ENCODE data around the gene PATL2.
"Not testable (repeated sequence)": the region's sequence is repeated elsewhere in the genome, so short reads cannot be mapped to it uniquely, and the experiment has no call there.

PATL2 gene

DNA sequence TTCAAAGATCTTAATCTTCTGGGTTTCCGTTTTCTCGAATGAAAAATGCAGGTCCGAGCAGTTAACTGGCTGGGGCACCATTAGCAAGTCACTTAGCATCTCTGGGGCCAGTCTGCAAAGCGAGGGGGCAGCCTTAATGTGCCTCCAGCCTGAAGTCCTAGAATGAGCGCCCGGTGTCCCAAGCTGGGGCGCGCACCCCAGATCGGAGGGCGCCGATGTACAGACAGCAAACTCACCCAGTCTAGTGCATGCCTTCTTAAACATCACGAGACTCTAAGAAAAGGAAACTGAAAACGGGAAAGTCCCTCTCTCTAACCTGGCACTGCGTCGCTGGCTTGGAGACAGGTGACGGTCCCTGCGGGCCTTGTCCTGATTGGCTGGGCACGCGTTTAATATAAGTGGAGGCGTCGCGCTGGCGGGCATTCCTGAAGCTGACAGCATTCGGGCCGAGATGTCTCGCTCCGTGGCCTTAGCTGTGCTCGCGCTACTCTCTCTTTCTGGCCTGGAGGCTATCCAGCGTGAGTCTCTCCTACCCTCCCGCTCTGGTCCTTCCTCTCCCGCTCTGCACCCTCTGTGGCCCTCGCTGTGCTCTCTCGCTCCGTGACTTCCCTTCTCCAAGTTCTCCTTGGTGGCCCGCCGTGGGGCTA lies at the start of gene PATL2, which contains the start of gene B2M:
TSS of gene PATL2 (minus strand) at position 228 of the 647 bp plus-strand sequence. CDS start 34,833 bp downstream, outside the sequence.
TSS of gene B2M (plus strand) at position 422 of the 647 bp plus-strand sequence. CDS start at position 452, 30 bp downstream.
- peak; percentile 84 for DNase-seq

DNA sequence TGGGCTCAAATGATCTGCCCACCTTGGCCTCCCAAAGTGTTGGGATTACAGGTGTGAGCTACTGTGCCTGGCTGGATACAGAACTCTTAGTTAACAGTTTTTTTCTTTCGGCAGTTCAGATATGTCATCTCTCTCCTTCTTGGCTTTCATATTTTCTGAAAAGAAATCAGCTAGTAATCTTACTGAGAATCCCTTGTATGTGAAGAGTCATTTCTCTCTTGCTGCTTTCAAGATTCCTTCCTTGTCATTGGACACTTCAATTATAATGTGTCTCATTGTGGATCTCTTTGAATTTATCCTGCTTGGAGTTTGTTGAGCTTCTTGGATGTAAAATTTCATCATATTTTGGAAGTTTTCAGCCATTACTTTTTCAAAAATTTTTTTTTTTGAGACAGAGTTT lies 42.2 kb upstream of the PATL2 start:
- no peak for DNase-seq

DNA sequence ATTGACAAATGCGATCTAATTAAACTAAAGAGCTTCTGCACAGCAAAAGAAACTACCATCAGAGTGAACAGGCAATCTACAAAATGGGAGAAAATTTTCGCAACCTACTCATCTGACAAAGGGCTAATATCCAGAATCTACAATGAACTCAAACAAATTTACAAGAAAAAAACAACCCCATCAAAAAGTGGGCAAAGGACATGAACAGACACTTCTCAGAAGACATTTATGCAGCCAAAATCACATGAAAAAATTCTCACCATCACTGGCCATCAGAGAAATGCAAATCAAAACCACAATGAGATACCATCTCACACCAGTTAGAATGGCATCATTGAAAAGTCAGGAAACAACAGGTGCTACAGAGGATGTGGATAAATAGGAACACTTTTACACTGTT lies 32.3 kb upstream of the PATL2 start:
- not testable (repeated sequence) for DNase-seq

DNA sequence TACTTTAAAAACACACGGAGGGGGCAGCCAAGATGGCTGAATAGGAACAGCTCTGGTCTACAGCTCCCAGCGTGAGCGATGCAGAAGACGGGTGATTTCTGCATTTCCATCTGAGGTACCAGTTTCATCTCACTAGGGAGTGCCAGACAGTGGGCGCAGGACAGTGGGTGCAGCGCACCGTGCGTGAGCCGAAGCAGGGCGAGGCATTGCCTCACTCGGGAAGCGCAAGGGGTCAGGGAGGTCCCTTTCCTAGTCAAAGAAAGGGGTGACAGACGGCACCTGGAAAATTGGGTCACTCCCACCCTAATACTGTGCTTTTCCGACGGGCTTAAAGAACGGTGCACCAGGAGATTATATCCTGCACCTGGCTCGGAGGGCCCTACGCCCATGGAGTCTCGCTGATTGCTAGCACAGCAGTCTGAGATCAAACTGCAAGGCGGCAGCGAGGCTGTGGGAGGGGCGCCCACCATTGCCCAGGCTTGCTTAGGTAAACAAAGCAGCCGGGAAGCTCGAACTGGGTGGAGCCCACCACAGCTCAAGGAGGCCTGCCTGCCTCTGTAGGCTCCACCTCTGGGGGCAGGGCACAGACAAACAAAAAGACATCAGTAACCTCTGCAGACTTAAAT lies 28.2 kb upstream of the PATL2 start:
- DNase-seq, result not testable (repeated sequence)

DNA sequence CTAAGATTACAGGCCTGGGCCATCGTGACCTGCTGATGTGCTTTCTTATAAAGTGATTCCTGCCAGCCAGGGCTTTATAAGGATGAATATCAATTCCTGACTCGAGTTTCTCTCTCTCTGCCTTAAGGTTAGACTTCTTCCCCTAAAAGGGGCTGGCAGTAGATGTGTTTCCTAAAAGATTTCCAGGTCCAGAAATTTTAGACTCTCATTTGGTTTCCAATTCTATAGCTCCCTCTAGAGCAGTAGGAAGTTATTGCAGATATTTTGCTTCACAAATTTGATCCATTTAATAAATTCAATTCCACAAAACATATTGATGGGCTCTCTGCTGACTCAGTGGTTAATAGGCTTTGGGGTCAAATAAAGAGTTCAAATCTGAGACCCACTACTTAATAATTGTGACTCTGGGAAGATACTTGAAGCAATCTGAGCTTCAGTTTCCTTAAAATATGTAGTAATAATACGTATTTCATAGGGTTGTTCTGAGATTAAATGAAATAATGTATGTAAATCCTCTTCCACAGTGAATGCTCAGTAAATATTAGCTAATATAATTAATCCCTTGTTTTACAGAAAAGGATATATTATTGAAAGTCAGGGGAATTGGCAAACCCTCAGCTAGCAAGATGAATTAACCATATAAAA lies 27.3 kb upstream of the PATL2 start:
- DNase-seq, result peak; percentile 3

DNA sequence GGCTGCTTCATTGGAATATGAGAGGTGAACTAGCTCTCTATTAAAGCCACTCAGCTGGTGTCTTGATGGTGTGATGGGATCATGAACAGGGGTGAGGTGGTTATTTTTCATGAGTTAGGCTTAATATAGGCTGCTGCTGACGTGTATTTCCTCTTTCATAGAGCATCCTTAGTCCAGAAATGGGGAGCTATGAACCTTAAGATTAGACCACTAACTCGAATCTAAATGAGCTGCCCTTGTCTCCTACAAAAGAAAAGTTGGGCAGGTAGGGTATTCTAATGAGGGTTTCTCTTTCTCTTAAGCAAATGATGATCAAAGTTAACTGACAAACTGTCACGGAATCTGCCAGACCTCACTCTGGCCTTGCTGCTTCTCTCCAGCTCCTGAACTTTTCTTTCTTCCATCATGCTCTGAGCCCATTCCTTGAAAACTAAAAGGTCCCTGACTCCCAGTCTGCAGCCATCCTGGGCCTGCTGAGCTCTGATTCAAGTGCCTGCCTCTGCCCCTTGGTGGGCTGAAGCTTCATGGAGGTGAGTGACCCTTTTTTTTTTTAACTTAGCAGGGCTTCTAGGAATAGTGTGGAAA lies 25.1 kb upstream of the PATL2 start, which contains the start of gene TRIM69:
TSS of gene TRIM69 (plus strand) at position 348 of the 585 bp plus-strand sequence. CDS start at position 525, 177 bp downstream.
- no peak for DNase-seq

DNA sequence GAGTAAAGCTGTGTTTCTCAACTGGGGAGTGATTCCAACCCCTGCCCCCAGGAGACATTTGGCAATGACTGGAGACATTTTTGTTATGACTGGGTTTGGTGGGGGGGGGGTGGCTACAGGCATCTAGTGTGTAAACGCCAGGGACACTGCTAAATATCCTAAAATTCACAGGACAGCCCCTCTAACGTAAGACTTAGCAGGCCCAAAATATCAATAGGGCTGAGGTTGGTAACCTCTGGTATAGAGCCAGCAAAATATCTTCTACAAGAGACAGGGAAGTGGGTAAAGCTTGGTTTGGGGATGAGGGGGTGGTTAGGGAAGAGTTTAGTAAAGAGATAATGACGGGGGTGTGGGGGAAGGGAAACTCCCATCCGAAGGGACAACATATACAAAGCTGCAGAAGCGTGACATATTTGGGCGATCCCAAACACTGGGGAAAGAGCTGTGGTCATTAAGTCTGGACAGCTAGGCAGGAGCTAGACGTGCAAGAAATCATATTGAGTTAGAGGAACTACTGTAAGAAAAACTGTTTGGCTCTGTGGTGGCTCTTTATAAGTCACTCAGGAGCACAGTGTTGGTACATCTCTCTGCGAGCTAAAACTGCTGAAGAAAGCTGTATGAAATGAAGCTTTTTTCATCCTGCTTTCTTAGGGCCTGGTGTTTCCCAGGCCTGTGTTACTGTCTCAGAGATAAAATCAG lies 24.5 kb upstream of the PATL2 start:
- DNase-seq, result no peak

DNA sequence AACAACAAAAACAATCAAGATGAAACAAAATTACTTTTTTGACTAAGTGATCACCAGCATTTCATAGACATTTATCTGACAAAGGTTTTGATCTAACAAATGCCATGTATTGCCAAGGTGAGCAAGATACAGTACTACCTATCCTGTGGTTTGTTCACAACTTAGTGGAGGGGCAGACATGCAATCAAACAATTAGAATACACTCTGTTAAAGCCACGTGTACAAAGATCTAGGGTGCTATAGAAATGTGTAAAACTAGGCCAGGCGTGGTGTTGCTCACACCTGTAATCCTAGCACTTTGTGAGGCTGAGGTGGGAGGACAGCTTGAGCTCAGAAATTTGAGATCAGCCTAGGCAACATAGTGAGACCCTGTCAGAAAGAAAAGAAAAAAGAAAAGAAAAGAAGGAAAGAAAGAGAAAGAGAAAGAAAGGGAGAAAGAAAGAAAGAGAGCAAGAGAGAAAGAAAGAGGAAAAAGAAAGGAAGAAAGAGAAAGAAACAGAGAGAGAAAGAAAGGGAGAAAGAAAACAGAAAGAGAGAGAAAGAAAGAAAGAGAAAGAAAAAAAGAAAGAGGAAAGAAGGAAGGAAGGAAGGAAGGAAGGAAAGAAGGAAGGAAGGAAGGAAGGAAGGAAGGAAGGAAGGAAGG lies 23.8 kb upstream of the PATL2 start:
- DNase-seq, result no peak

DNA sequence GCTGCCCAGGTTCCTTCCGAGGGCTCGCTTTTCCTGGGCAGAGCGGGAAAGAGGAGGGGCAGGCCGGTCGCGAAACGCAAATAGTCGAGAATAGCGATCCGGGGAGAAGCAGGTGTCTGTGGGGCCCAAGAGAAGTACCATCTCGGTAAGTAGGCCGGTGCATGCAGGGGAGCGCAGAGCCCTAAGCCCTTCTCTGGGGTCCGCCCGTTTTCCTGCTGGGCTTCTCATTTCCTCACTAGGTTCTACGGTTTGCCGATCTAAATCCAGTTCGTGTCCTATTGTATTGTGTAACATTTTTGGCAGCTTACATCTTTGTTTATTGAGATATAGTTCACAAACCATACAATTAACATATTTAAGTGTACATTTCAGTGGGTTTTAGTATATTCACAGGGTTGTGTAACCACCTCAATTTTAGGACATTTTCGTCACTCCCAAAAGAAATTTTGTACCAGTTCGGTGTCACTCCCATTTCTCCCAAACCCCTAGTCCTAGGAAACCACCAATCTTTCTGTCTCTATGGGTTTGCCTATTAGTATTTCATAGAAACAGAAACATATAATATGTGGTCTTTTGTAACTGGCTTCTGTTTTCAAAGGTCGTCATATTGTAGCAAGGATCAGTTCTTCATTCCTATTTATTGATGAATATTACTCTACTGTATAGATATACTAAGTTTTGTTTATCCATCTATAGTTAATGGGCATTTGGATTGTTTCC lies 18.4 kb upstream of the PATL2 start:
- peak; percentile 48 for DNase-seq

DNA sequence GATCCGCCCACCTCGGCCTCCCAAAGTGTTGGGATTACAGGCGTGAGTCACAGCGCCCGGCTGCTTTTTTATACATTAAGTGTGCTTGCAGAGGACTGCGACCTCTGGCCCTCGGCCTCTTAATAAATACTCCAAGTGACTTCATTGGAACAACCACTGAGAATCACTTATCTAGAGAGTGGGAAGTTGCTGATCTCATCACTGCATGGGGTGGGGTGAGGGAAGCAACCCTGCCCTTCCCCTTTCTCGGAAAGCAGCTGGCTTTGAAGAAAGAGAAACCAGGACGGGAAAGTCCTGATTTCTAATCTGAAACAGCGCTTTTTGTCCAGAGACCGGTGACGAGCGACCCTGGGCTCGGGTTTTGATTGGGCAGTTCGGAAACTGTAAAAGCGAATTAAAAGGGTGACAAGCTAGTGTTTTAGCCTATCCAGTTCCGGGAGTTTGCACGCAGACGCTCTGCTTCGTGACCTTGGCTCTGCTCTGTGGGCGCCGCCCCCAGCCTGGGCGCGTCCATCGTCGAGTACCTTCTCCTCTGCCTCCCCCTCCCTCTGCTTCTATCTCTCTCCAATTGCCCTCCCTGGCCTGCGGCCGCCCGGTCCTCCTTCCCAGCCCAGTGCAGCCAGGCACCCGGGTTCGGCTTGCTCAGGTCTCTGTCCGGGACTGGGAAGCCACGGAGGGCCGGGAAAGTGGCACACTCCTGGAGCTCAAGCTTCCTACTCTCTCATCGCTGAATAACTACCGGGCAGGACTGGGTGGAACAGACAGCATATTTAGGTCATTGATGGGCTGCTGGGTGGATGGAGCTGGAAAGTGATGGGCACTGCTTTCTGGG lies 17.7 kb upstream of the PATL2 start:
- DNase-seq, result peak; percentile 91

DNA sequence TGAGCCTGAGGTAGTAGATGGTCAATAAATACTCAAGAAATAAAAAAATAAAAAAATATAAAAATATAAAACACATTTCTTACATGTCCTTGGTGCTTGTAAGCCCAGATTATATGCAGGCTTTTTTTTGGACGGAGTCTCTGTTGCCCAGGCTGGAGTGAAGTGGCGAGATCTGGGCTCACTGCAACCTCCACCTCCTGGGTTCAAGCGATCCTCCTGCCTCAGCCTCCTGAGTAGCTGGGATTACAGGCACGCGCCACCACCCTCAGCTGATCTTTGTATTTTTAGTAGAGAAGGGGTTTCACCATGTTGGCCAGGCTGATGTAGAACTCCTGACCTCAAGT lies 17.1 kb upstream of the PATL2 start:
- not testable (repeated sequence) for DNase-seq

DNA sequence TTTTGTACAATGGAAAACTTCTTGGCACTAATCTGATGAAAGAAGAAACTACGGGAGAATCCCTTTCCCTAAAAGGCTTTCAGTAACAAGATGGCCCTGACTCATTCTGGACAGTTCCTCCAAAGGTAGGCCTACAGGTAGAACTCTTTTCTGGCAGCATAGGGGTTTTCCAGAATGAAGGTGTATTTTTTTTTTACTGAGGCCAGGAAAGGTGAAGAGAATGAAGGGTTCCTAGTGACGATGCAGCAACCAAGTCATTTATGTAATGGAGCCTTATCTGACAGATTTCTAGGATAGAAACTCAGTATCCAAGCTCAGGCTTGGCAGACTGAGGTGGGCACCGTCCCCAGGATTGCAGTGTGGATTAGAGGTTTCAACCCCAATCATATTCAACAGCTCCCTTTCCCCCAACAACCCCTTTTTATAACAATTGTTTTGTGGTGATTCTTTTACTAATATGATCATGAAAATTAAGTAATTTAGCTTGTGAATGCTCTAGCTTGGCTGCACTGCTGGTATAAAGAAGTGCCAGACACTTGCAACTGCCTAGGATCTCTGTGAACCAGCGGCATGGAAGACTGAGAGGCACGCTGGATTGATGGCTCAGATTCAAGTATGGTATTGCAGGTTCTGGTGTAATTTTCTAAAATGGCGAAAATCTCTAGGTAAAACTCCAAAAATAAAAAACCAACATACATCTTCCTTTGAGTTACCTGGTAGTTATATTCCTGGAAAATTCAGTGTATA lies 16.5 kb upstream of the PATL2 start:
- no peak for DNase-seq

DNA sequence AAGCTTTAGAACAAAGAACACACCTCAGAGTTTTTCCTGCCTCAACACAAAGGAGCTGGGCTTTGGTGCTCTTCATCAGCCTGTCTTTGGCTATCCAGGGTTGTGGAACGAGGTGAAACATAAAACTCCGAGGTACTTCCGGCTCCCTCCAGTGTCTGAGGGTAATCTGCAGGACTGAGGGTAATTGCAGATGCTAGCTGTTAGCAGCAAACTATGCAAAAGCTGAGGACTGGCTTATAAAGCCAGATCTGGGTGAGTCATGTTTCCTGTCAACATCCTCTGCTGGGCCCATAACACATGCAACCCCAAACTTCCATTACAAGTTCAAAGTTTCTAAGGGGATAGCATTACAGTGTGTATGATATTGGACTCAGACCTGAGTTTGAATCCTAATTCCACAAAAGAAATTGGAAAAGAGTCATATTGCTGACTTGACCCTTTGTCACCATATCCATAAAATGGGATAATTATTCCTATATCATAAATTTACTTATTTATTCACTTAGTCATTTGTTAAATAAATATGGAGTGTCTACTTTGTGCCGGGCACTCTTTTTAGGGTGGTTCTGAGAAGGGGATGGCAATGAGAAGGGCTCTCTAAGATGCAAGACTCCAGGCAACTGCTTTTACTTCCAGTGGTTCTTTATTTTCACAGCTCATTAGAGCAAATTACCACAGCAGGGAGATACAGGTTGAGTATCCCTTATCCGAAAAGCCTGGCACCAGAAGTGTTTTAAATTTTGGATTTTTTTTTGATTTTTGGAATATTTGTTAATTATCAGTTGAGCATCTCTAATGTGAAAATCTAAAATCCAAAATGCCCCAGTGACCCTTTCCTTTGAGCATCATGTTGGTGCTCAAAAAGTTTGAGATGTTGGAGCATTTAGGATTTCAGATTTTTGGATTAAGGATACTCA lies 15.7 kb upstream of the PATL2 start:
- DNase-seq, result no peak

DNA sequence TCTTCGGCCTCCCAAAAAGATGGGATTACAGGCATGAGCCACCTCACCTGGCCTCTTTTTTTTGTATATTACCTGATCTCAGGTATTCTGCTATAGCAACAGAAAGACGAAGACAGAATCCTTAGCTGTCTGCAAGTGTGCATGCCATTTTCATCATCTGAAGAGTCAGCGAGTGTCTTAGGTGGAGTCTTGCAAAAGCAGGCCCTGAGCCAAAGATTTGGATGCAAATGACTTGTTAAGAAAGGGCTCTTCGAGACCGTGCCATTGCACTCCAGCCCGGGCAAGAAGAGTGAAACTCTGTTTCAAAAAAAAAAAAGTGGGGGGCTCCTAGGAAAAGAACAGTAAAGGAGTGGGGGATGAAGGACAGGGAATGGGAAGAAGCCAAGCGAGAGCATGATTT lies 15.0 kb upstream of the PATL2 start:
- no peak for DNase-seq

DNA sequence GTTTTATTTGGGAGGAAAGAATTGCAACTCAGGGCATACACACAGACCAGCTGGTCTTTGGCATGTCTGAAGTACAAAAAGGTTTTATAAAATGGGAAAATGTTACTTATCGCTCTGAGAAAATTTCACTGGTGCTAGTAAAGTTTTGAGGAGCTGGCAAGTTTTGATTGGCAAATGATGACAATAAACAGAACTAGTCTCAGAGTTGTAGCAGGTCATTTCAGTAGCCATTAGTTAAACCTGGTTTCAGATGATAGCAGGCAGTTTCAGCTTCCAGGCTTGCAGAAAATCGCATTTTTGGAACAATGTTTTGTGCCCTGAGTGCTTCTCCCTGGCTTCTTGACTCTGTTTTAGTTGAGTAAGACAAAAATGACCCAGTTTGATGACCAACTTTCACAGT lies 10.9 kb upstream of the PATL2 start:
- no peak for DNase-seq

DNA sequence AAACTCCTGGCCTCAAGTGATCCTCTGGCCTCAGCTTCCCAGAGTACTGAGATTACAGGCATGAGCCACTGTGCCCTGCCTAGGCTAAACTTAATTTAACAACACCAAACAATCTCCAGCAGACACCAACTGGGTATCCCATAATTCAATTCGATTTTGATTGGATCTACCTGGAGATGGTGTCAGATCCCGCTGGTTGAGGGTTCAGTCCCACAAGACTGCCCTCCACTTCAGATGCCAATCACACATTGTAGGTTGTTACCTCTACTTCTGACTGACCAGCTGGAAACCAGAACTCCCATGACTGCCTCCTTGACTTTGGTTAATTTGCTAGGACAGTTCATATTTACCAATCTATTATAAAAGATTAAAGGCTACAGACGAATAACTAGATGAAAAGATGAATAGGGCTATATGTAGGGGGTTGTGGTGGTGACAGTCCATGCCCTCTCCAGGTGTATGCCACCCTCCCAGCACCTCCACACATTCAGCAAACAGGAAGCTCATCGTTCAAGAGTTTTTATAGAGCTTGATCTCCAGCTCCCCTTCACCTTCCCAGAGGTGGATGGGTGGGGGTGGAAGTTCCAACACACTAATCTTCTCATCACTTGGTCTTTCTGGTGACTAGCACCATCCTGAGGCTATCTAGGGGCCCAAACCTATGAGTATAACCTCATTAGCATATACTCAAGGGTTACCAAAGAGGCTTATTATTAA lies 9.5 kb upstream of the PATL2 start:
- no peak for DNase-seq

DNA sequence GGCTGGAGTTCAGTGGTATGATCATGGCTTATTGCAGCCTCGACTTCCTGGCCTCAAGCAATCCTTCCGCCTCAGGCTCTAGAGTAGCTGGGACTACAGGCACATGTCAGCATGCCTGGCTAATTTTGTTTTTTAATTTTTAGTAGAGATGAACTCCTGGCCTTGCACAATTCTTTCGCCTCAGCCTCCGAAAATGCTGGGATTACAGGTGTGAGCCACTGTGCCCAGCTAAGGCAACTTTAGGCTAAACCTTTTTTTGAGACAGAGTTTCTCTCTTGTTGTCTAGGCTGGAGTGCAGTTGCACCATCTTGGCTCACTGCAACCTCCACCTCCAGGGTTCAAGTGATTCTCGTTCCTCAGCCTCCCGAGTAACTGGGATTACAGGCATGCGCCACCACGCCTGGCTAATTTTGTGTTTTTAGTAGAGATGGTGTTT lies 8.9 kb upstream of the PATL2 start:
- not testable (repeated sequence) for DNase-seq

DNA sequence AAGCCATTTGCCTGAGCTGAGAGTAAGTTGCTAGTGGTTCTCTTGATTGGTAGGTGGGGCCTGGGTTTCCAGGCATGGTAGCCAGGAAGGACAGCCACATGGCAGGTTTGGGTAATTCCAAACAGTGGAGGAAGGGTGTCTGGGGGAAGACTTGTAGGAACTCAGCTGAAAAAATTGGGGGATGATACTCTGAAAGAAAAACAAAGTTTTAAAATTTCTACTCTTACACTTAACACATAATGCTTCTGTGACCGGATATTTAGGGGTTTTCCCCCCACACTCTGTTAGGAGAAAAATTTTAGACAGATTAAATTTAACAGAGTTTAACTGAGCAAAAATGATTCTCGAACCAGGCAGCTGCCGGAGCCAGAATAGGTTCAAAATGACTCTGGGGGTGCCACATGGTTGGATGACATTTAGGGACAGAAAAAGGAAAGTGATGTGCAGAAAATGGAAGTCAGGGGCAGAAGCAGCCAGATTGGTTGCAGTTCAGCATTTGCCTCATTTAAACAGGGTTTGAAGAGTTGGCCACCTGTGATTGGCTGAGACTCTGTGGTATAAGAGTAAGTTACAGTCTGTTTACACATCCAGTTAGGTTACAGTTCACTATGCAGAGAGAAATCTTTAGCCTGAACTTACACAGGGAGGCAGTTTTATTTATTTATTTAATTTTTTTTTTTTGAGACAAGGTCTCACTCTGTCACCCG lies 8.3 kb upstream of the PATL2 start:
- DNase-seq, result no peak
